Measurements from ENCODE around the gene POU2F1.
"Not testable (repeated sequence)": the region's sequence is repeated elsewhere in the genome, so short reads cannot be mapped to it uniquely, and the experiment has no call there.

POU2F1 gene

DNA sequence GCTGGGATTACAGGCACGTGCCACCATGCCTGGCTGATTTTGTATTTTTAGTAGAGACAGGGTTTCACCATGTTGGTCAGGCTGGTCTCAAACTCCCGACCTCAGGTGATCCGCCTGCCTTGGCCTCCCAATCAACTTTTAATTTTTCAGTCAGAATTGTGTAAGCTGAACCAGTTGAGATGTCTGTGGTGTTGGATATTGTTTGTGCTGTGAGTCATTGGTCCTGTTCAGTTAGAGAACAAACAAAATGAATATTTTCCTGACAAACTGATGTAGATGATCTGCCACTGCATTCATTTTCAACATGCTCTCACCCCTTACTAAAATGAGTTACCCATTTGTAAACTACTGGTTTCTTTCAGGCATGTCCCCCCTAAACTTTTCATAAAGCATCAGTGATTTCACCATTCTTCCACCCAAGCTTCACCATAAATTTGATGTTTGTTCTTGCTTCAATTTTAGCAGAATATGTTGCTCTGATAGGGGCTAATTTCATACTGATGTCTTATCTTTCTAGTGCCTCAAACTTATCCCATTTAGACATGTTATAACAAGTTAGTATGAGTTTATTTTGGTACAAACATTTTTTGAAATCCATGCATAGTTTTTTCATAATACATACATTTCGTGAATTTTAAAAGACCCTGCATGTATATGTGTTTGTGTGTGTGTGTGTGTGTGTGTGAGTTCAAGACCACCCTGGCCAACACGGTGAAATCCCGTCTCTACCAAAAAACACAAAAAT is 15.2 kb upstream of the POU2F1 start:
- DNase-seq (ENCODE audit: low spot score): not testable (repeated sequence)

DNA sequence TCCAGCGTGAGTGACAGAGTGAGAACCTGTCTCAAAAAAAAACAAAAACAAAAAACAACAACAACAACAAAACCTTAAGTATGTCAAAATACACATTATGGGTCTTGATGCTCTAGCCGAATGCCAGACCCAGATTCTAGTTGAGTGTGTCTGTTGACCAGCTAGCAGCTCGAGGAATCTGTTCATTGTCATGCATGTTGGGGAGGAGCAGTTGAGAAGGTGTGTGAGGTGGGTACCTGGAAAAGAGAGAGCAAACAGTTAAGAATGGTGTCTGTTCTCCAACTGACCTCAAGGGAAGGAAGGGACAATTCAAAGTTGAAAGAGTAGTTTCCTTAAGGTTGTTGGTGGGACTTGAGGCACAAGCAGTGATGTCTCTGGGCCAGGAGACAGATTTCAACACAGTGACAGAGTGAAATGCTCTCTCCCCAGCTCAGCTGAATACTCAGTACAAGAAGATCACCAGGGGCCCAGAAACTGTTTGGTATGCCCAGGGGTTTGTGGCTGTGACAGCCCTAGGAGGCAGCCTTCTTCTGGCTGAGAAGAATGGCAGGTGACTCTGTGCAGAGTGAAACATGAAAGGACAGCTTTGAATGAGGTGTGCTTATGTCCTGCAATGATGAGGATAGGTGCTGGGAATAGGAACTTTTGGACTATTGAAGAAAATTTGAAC is 14.4 kb upstream of the POU2F1 start:
- DNase-seq (ENCODE audit: low spot score): no peak

DNA sequence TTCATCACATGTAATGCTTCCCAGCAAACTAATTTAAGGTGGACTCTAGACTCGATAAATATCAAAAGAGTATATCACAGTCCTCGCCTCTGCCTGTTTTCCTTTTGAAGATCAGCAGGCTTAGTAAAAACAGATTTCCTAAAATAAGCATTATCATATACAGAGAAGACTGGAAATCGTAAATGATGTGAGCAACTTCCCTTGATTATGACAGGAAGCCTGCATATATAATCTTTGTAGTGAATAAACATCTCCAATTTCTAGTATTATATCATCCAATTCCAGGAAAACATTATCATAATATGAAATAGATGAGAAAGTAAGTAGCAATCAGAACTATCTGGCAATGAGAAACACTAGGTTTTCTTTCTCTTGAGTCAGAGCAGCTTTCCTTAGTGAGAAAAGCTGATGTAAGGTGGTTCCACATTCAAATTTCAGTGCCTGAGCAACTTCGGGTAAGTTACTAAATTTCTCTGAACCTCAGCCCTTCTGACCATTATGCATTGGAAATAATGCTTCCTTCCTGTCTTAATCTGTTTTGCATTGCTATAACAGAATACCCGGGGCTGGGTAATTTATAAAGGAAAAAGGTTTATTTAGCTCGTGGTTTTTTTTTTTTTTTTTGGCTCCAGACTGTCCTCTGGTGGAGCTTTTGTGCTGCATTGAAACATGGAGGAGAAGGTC is 12.6 kb upstream of the POU2F1 start:
- no peak for DNase-seq (ENCODE audit: low spot score)

DNA sequence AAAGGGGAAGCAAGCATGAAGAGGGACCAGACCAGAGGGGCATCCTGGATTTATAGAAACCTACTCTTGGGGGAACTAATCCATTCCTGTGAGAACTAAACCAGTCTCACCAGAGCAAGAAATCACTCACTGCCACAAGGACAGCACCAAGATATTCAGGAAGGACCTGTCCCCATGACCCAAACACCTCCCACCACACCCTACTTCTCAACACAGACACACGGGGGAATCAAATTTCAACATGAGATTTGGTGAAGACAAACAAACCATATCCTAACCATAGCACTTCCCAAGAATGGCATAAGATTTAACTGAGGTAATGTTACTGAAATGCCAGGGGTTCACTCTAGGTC is 12.1 kb upstream of the POU2F1 start:
- DNase-seq (ENCODE audit: low spot score): no peak

DNA sequence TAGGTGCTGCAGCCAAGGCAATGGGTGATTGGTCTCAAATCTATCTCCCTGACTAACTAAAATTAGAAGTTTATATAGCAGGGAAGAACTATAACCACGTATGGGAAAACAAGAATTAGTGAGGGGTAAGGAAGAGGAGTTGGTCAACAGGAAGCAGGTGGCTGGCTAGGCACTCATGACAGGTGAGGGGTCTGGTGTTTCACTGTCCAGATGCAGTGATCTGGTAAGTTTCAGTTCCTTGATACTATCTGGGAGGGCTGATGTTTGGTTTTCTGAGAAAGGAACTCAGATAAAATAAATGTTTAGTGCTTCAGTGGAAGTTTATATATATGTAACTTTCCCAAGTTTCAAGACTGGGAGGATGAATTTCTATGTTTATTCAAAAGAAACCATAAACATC is 11.6 kb upstream of the POU2F1 start:
- no peak for DNase-seq (ENCODE audit: low spot score)

DNA sequence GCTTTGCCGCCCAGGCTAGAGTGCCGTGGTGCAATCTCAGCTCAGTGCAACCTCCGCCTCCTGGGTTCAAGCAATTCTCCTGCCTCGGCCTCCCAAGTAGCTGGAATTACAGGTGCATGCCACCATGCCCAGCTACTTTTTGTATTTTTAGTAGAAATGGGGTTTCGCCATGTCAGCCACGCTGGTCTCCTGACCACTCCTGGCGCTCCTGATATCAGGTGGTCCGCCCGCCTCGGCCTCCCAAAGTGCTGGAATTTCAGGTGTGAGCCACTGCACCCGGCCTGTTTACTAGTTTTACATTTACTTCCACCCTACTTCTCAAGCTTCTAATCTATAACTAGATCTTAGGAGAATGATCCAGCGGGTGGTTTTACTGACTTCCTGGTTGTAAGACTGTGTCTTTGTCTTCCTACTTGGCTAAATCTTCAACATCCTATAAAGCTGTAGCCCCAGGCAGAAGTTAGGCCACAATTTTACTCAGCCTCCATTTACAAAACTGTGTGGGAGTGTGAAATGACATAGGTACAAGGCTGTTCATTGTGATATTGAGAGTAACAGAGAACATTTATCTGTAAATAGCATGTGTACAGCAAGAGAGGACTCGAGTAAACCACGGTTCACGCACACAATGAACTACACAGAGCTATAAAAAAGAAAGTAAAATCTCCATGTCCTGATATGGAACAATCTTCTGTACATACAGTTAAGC is 9.6 kb upstream of the POU2F1 start:
- DNase-seq (ENCODE audit: low spot score): peak; percentile 15

DNA sequence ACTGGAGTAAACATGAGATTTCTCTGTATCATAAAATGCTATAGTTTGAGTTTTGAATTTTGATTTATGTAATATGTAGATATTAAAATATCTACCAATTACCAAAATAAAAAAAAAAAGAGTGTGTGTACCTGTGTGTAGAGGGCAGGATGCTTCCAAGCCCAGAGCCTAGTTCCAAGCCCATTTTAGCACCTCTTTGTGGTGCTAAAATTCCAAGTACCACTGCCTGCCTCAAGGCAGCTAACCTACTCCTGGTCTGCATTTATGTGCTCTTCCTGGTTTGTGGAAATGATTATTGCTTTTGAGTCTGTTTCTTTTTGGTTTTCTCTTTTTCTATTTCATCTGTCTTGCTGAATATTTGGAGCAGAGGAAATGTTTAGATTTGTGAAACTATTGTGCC is 8.7 kb upstream of the POU2F1 start:
- no peak for DNase-seq (ENCODE audit: low spot score)

DNA sequence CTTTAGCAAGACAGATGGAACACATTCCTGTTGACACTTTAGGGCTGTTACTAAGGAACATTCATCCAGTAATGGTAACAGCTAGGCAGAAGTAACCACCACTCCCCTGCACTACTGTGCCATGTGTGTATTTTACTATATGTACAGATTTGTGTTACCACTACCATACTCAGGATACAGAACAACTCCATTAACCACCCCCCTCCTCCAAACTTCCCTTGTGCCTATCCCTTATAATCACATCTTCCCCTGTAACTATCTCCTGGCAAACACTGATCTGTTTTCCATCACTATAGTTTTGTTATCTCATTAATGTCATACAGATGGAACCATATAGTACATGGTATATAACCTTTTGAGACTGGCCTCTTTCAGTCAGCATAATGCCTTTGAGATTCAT is 3.9 kb upstream of the POU2F1 start:
- no peak for DNase-seq (ENCODE audit: low spot score)

DNA sequence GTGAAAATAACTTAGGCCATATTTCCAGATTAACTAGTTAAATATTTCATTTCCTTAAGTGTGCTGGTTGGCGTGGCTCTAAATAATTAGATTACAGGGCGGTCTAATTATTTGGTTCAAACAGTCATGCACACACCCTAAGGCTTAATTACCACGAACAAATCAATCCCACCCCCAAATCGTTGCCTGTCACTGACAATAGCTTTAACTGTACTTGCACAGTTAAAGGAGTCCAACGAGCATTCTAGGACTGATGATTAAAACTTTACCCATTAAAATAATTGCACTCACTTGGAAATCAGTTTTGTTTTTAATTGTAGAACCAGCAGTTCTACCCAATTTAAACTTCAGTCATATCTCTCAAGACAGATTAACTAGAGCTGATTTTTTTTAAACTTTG is 1.5 kb upstream of the POU2F1 start:
- no peak for DNase-seq (ENCODE audit: low spot score)

DNA sequence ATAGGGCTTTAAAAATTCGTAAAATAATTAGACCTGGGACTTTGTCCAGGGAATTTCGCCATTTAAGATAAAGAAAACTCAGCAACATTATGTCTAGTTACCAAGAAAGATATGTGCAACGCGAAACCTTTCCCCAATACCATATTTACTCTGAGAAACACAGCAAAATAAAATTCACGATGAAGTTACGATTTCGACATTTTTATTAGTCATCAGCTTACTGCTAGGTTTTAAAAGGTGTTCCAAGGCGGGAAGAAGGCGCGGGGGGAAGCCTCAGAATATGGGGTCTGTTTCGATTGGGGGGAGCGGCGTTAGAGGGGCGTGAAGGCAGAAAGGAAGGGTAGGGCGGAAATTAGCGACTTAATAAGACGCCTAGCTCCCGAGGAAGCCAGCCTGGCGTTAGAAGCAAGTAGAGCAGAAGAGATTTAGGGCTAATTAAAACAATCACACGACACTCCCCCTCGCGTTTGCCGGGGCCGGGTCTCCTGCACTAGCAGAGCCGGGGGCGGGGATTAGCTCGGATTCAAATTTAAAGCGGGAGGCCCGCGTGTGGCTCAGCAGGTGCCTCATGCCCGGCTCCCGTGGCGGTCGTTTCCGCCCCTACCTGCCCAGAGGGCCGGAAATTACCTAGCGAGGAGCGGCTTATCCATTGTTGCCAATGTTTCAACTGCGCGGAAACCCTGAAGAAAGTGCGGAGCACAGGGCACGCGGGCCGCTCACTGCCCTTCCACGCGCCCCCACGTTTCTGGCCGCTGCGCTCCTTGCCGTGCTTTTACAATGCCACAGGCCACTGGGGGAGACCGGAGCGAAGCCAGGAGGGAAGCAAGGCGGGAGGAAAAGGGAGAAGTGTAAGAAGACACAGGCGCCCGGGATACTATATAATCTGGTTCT is 795 bp upstream of the POU2F1 start:
- peak; percentile 91 for DNase-seq (ENCODE audit: low spot score)

DNA sequence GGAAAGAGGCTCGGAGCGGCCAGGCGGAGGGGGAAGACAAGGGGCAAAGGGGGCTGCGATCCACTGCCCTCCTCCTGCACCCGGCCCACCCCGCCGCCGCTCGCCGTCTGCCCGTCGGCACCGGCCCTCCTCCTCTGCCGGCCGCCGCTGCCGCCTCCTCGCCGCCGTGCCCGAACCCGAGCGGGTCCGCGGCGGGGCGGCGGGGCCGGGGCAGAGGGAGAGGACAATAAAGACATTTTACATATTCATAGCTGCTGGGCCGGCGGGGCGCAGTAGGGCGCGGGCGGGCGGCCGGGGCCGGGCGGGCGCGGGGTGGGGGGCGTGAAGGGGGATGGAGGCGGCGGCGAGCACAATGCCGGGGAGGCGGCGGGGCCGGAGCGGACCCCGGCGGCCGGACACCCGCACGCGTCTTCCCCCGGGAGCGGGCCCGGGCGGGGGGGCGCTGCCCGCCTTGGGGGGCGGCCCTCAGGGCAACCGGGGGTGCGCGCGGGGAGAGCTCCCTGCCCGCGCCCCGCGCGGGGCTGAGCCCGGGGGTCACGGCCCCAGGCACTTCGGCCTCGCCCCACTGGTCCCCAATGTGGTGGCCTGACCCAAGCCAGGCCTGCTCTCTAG is 546 bp downstream of the POU2F1 start:
- DNase-seq (ENCODE audit: low spot score): peak; percentile 44

DNA sequence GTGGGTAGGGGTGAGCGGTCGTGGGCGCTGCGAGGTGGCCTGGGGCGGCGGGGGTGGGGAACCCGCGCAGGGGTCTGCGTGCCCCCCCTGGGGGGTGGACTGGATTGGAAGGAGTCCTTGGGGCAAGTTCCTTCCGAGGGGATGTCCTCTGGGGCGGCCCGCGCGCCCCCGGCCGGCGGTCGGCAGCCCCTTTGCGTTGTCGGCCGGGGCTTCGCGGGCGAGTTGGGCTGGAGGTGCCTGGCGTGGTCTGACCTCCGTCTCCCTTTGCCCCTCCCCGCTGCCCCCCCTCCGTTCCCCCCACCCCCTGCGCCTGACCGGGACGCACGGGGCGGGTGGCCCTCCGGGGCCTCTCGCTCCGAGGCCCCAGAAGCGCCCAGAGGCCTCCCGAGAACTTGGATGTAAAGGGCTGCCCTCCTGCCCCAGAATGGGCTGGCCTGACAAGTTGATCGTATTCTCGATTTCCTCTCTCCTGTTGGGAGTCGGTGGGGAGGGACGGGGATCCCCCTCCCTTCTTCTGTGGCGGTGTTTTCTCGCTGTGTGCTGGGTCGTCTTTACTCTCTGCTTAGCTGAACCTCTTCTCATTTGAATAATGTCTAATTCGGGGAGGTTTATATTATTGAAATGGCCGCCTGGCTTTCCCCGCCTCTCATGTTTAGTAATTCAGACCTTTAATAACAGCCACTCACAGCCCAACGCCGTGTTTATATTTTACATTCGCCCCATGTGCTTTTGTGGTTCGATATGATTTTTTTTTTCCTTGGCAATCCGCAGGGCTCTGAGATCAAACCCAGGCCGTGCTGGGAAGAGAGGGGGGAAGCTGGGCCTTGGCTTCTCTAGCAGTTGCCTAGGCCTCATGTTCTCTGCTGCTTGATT is 1.3 kb downstream of the POU2F1 start:
- DNase-seq (ENCODE audit: low spot score): peak; percentile 80

DNA sequence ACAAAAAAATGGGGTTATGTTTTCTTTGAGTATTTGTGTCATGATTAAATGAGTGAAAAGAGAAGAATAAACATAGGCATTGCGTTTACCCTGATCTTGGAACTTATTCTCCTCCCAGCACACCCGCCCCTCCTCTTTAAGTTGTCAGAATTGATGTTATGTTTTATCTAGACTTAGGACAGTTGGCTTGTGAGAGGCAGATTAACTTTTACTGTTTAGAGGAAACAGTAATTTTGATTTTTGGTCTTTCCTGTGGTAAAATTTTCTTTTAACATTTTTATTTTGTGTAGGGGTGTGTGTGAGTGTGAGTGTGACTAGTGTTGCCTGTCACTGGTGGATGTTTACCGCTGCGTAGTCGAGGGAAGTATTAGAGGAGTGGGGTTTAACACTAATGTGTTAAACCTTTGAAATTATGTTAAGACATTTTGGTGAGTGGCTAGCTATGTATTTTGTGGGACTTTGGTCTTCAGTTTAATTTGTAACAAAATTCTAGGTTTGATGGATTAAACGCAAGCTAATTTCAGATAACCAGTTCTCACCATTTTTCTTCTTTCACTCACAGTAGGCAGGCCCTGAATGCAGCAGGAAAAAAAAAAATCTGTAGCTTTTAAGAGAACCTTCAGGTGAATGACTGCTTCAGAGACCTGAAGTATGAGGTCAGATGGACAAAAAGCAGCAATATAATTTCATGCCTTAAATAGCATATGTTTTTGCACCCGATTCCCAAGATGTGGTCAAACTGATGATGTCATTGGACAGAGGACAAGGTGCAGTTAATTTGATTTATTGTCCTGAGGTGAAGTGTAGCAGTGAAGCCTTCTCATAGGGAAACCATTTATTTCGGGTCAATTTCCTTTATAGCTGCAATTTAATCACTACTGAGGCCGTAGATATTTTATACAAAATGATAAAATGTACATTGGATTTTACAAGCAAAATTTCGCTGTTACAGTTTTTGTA is 2.7 kb downstream of the POU2F1 start:
- DNase-seq (ENCODE audit: low spot score): peak; percentile 75

DNA sequence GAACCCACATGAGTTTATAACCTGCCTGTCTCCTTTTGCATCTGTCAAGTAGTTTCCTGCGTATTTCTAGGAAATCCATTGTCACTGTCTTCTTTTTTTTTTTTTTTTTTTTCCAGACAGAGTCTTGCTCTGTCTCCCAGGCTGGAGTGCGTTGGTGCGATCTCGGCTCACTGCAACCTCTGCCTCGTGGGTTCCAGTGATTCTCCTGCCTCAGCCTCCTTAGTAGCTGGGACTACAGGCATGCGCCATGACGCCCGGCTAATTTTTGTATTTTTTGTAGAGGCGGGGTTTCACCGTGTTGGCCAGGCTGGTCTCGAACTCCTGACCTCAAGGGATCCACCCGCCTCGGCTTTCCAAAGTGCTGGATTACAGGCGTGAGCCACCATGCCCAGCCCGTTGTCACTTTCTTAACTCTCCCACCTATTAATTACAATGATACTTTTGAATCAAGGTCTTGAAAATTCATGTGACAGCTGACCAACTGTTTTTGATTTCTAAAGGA is 4.1 kb downstream of the POU2F1 start:
- not testable (repeated sequence) for DNase-seq (ENCODE audit: low spot score)

DNA sequence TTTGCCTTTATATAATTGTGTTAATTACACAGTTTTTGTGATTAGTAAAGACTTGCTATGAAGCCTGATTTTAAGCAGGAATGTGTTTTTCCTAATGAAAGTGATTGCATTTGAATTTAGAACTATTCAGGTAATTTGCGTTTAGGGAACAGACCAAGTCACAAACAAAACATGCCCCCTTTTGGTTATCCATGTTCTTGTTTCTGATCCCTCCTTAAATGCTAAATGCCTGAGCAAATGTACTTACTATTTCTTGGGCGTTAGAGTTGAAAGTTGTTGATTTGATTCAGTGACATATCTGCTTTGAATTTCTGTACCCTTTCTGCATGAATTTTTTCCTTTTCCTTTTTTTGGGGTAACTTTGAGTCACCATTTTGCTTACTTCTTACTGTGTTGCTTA is 5.2 kb downstream of the POU2F1 start:
- DNase-seq (ENCODE audit: low spot score): no peak

DNA sequence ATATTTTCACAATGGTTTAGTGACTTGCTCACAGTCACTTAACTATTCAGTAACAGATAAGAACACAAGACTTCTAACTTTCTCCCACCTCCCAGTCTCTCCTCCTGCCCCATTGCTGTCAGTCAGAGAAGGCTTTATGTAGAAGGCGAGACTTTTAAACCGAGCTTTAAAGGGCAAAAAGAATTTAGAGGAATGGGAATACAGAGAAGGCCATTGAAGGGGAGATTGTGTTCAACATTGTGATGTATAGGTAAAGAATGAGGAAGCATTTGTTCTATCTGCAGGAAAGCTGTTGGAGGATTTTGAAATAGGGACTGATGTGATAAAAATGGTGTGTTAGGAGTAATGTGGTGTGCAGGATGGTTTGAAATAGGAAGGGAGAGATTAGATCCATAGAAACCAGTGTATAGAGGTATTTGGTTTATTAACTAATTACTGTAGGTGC is 7.3 kb downstream of the POU2F1 start:
- DNase-seq (ENCODE audit: low spot score): peak; percentile 54

DNA sequence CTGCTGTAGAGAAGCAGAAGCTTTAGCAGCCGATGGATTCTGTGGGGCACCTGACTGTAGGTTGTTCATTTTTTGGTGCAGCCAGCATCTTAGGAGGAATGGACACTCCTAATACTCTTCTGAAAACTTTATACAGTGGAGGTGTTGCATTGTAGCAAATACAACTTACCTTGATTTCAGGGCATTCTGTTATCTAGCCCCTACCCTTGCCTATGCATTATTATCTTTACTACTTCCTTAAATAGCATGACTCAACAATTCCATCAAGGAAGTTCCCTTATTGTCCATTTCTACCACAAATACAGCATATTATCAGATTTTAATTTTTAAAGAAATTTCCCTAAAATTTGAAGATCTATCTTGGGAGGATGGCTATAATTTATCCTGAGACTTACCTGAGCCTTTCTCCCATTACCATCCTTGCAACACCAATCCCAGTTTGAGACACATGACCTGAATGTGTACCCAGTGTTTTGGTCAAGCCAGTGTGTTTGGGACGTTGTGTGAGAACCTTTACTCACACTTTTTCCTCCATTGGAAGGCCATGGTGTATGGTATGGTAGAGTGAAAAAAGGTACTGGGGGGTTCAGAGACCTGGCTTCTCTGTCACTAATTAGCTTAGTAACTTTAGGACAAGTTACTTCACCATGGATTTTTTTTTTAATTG is 9.2 kb downstream of the POU2F1 start:
- DNase-seq (ENCODE audit: low spot score): peak; percentile 15

DNA sequence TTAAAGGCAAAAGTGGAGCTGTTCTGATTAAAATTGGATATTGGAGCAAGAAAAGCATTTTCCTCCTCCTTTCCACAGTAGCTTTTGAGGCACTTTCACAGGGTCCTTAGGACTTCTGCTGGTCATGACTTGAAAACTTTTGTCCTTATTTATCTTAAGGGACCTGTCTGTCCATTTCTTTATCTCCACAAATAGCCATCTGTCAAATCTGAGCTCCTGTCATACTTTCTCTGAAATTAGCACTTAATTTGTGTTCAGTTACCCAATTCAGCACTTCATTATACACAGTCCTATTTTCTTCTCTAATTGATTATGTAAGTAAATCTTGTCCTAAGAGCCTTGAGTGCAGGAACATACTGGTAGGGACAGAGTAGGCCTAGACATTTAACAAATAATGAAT is 9.8 kb downstream of the POU2F1 start:
- no peak for DNase-seq (ENCODE audit: low spot score)

Data from kidney tubule cell (primary cell).